Large intestine (tissue), 3 donors: ENCODE measurements around the gene ARMC2. TPM values are rescaled to one million over a fixed set of nuclear protein-coding genes. Genes with fewer than 3 reads are reported as not detected.

Experiments used
- DNase-seq, 2 donors: peaks; one replicate each; pipeline versions ENCODE4 v3.0.0 to v3.0.0-alpha.2; 2013
- H3K27ac ChIP-seq: one replicate; pipeline ENCODE4 v1.5.1; 2013; ENCODE audit warnings: low read length
- H3K27me3 ChIP-seq: 2 replicates; pipeline ENCODE4 v1.6.1; 2013; ENCODE audit warnings: low read length; ENCODE audit not compliant: control insufficient read depth, insufficient read depth
- H3K36me3 ChIP-seq: 2 replicates; pipeline ENCODE4 v1.6.1; 2013; ENCODE audit warnings: low read length; ENCODE audit not compliant: control insufficient read depth, insufficient read depth
- H3K4me1 ChIP-seq: one replicate; pipeline ENCODE4 v1.6.1; 2013; ENCODE audit warnings: low read length; ENCODE audit not compliant: control insufficient read depth, insufficient read depth
- H3K4me3 ChIP-seq: one replicate; pipeline ENCODE4 v1.5.1; 2013; ENCODE audit warnings: low read length
- H3K9me3 ChIP-seq: one replicate; pipeline ENCODE4 v1.6.1; 2013; ENCODE audit warnings: mild to moderate bottlenecking, low read depth, low read length, moderate library complexity; ENCODE audit not compliant: control insufficient read depth
- WGBS: methylation state at CpG from one replicate; pipeline ENCODE4 v1.1.5; 2013; ENCODE audit warnings: low lambda C conversion rate; ENCODE audit not compliant: insufficient coverage; 5-methylcytosine and 5-hydroxymethylcytosine counted together
- polyA plus RNA-seq: library from polyadenylated mRNA; unstranded; fragments of 120-200 nt; gene quantifications from one replicate; pipeline ENCODE4 v1.2.1, GENCODE V29; 2013

The ARMC2 gene
- polyA plus RNA-seq, 1 donor, result 4.7 TPM

DNA sequence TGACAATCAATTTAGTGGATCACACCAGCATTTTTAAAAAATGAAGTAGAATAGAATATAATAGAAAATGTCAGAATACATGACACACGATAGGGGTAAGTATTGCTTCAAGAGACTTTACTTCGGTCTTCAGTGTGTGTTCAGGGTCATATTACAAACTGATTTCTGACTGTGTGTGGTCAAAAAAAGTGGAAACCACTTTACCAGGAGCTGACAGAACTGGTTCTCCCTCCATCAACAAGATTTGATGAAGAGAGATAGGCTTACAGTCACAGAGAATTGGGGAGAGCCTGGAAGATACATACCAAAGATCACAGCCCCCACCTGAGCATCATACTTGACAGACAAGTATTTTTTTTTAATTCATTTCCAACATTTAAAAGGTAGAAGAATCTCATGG is 21.7 kb downstream of the ARMC2 start:
- no peak overlapping the region for H3K27ac ChIP-seq
- H3K4me1 ChIP-seq, result no peaks in the 10 kb centered on the region
- peaks cover 7% of the 10 kb centered on the region for H3K36me3 ChIP-seq
- H3K4me3 ChIP-seq, result no peak overlapping the region
- no peaks in the 10 kb centered on the region for H3K9me3 ChIP-seq
- WGBS, result 100% methylated on average over 1 of the region's 2 CpGs
- H3K27me3 ChIP-seq, result no peaks in the 10 kb centered on the region
- no peak for DNase-seq

DNA sequence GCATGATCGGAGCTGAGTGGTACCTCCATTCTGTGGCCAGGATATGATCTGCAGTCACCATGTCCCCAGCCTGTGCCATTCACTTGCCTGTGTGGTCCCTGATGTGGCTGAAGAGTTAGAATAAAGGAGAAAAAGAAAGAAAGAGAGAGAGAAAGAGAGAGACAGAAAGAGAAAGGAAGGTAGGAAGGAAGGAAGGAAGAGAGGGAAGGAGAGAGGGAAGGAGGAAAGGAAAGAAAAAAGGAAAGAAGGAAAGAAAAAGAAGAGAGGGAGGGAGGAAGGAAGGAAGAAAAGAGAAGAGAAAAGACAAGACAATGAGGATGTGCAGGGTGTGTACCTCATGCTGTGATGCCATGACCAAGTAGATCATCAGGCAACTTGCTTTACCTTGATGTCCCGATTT is 22.1 kb downstream of the ARMC2 start:
- Histone ChIP-seq H3K9me3 (no peaks in the 10 kb centered on the region), H3K4me1 (no peaks in the 10 kb centered on the region), H3K36me3 (peaks cover 7% of the 10 kb centered on the region), H3K27ac (no peak overlapping the region), H3K4me3 (no peak overlapping the region), H3K27me3 (no peaks in the 10 kb centered on the region)
- DNase-seq, result no peak
- 100% methylated on average over 1 of the region's 2 CpGs for WGBS

DNA sequence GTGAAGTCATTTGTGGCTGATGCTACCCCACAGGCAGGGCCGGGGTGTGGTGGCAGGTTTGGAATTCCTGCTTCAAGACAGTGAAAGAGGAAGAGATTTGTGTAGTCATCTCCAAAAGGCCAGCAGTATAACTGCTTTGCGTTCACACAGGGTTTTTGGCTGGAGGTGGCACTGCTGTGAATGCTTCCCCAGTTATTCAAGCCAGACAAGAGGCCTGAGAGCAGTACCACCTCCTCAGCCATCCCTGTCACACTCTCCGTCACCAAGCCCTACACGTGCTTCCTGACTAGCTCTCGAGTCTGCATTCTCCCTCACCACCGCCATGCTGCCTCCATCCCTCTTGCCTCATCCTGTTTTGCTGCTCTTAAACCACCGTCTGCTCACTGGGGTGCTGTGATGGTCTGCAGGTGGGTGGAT is 23.9 kb downstream of the ARMC2 start:
- H3K4me3 ChIP-seq, result no peak overlapping the region
- H3K27me3 ChIP-seq, result no peaks in the 10 kb centered on the region
- H3K9me3 ChIP-seq, result no peaks in the 10 kb centered on the region
- WGBS, result 70% methylated on average over 2 of the region's 7 CpGs
- H3K36me3 ChIP-seq, result peaks cover 11% of the 10 kb centered on the region
- no peak overlapping the region for H3K27ac ChIP-seq
- DNase-seq, result no peak
- no peaks in the 10 kb centered on the region for H3K4me1 ChIP-seq

DNA sequence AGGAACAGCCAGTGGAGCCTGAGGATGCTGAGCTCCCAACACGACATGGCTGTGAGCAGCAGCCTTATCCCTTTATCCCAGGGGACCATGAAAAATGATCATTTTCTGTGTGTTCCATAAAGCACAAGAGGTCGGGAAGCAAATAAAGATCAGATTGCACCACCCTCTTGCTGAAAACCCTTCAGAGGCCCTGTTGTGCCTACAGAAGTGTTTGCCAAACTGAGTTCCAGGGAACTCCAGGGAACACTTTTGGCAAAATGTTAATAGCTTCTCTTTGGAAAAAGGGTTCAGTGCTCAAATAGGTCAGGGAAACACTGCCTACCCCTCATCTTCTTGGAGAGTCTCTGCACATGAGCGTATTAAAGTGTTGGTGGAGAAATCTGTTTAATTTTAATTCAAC is 24.4 kb downstream of the ARMC2 start:
- Histone ChIP-seq H3K36me3 (peaks cover 11% of the 10 kb centered on the region), H3K27me3 (no peaks in the 10 kb centered on the region), H3K4me3 (no peak overlapping the region), H3K9me3 (no peaks in the 10 kb centered on the region), H3K27ac (no peak overlapping the region), H3K4me1 (no peaks in the 10 kb centered on the region)
- no CpG with 5 or more reads among the region's 3 CpGs for WGBS
- DNase-seq, result no peak

DNA sequence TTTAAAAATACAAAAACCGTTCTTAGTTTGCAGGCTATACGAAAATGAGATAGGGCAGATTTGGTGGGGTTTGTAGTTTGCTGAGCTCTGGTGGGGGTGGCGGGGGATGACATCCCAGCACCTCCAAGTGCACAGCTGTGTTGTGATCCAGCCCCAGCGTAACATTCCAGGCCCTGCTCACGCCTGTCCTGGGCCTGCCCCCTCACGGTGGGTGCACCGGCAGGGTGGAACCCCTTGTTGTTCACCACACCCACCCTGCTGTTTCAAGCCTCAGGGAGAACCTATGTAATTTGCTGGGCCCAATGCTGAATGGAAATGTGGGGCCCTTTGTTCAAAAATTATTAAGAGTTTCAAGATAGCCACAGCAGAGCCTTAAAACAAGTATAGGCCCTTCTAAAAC is 25.0 kb downstream of the ARMC2 start:
- Histone ChIP-seq H3K4me3 (no peak overlapping the region), H3K27me3 (no peaks in the 10 kb centered on the region), H3K4me1 (no peaks in the 10 kb centered on the region), H3K27ac (no peak overlapping the region), H3K9me3 (no peaks in the 10 kb centered on the region), H3K36me3 (peaks cover 11% of the 10 kb centered on the region)
- DNase-seq, result no peak
- WGBS, result 100% methylated on average over 1 of the region's 7 CpGs

DNA sequence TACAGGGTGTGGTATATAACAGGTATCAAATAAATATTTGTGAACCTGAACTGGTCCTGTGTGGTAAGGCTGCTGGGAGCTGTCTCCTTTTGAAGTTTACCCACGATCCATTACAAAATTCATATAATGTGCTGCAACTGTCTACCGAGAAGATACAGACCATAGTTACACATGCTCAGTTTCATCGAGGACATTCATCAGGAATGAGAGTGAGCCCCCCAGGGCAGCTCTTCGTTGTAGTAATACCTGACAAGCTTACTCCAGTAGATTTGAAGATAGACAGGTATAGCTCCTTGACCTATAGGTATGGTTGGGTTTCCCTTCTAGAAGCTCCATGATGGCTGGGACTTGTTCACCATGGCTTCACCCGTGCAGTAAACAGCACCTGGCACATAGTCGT is 25.7 kb downstream of the ARMC2 start:
- no peak overlapping the region for H3K4me3 ChIP-seq
- H3K36me3 ChIP-seq, result peaks cover 11% of the 10 kb centered on the region
- no peaks in the 10 kb centered on the region for H3K27me3 ChIP-seq
- H3K4me1 ChIP-seq, result no peaks in the 10 kb centered on the region
- WGBS, result 77% methylated on average over 2 of the region's 6 CpGs
- H3K9me3 ChIP-seq, result no peaks in the 10 kb centered on the region
- no peak overlapping the region for H3K27ac ChIP-seq
- DNase-seq, result no peak

DNA sequence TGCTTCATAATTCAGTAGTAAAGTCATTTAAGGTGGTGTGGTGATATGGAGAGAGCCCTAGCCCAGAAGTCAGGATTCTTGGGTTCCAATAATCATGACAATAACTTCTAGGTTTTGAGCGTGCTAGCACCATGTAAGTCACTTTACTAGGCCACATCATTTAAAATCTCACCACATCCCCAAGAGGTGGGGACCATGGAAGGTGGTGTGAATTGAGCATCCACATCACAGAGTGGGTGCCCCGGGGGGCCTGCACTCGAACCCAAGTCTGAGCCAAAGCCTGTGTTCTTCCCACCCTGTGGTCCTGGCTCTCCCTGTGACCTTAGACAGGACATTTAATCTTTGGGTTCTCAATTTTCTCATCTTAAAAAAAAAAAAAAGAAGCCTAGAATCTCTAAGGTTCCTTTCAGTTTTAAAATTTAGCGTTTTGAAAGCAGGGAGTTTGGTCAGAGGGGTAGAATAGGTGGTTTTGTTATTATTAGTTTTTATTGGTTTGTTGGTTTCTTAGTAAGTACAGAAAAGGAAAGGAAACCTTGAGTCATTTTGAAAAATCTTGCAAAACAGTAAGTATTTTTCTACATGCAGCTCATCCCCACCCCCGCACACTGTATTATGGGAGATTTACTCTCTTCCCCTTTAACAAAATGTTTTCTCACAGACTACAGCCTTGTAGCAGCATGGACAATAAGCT is 26.4 kb downstream of the ARMC2 start:
- no peaks in the 10 kb centered on the region for H3K27me3 ChIP-seq
- no peaks in the 10 kb centered on the region for H3K9me3 ChIP-seq
- peaks cover 9% of the 10 kb centered on the region for H3K36me3 ChIP-seq
- WGBS, result 100% methylated on average over 2 of the region's 5 CpGs
- H3K4me1 ChIP-seq, result no peaks in the 10 kb centered on the region
- H3K27ac ChIP-seq, result no peak overlapping the region
- DNase-seq, result no peak
- H3K4me3 ChIP-seq, result no peak overlapping the region

DNA sequence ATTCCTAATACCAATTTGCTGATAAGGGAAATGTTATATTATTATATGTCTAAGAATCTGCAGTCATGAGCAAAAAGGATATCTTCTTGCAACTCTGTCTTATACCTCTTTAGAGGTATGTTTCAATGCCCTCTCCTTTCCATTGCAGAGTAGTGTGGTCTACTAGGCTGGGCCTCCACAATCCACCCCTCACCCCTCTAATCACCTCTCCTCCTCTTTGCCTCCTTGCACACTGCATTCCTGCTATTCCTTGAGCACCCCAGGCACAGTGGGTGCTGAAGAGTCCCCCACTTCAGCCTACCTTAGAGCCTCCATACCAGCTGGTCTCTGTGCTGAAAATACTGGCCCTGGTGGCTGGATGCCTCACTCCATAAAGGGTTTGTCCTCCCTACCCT is 26.9 kb downstream of the ARMC2 start:
- Histone ChIP-seq H3K4me3 (no peak overlapping the region), H3K27ac (no peak overlapping the region), H3K4me1 (no peaks in the 10 kb centered on the region), H3K27me3 (no peaks in the 10 kb centered on the region), H3K36me3 (peaks cover 5% of the 10 kb centered on the region), H3K9me3 (no peaks in the 10 kb centered on the region)
- DNase-seq, result no peak

DNA sequence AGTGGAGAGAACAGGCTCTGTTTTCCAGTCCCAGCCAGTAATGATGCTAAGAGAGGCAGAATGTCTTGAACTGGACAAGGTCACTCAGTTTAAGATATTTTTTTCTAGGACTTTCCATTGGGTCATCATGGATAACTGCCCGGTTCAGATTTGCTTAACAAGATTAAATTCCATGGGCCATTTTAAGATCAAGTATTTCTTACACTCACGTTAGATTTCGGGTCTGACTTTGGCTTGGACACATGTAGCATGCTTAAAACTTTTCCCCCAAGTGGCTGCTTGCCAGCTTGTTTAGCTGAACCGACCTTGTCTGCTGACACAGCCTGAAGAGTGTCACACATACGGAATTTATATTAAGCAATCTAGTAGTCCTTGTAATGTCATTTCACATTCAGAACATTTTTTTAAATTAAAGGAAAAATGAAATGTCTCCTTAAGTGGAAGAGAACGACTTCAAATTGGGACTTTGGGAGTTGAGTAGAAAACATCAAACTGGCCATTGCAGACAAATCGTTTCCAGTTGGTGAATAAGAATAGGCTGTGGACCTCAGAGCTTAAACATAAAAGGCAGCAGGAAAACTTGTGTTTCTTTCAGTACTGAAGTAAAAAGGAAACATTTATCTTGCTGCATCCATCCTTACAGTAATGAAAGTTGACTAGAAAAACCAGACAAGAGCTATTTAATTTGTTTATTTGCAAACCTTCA is 29.0 kb downstream of the ARMC2 start:
- no peaks in the 10 kb centered on the region for H3K27me3 ChIP-seq

DNA sequence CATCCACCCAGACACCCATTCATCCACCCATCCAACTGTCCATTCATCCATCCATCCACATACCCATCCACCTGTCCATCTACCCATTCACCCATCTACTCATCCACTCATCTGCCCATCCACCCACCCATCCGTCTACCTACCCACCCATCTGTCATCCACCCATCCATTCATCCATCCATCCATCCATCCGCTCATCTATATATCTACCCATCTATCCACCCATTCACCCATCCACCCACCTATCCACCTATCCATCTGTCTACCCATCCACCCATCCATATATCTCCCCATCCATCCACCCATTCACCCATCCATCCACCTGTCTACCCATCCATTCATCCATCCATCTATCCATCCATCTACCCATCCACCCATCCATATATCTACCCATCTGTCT is 30.7 kb downstream of the ARMC2 start:
- Histone ChIP-seq H3K36me3 (peaks cover 7% of the 10 kb centered on the region), H3K27me3 (no peaks in the 10 kb centered on the region), H3K9me3 (no peaks in the 10 kb centered on the region), H3K4me1 (no peaks in the 10 kb centered on the region), H3K4me3 (no peak overlapping the region), H3K27ac (no peak overlapping the region)
- 100% methylated on average over 2 of the region's 2 CpGs for WGBS
- DNase-seq, result no peak

More for the DNA sequence above, 29.0 kb downstream of the ARMC2 start:
- H3K36me3 ChIP-seq, result peaks cover 7% of the 10 kb centered on the region
- 80% methylated on average over 1 of the region's 7 CpGs for WGBS
- H3K4me3 ChIP-seq, result no peak overlapping the region
- DNase-seq, result no peak
- H3K4me1 ChIP-seq, result no peaks in the 10 kb centered on the region
- no peaks in the 10 kb centered on the region for H3K9me3 ChIP-seq
- no peak overlapping the region for H3K27ac ChIP-seq

DNA sequence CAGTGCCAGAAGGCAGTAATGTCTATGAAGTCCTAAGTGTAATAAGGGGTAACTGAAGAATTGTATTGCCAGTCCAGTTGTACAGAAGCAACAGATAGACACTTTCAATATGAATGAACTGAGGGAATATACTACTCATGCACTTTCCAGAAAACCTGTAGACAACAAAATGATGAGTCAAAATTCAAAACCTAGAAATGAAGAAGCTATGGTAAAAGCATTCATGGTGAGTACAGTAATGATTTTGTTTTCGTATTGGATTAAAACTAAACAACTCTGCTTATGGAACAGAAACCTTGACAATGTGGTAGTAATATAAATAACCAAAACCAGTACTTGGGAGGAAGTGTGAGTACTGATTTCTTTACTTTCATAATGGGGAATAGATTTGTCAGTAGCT is 35.0 kb downstream of the ARMC2 start:
- H3K4me3 ChIP-seq, result no peak overlapping the region
- H3K9me3 ChIP-seq, result no peaks in the 10 kb centered on the region
- H3K4me1 ChIP-seq, result no peaks in the 10 kb centered on the region
- no peaks in the 10 kb centered on the region for H3K27me3 ChIP-seq
- no peak for DNase-seq
- peaks cover 3% of the 10 kb centered on the region for H3K36me3 ChIP-seq
- WGBS, result no CpG with 5 or more reads among the region's 1 CpG
- no peak overlapping the region for H3K27ac ChIP-seq
